ENCODE results near the gene DPP4.

GRCh38 chr2:162085090-162085891, 11.3 kb upstream of the DPP4 start:
- TF ChIP-seq EZH2 (IDR thresholded peaks at IDR 0.05; ENCODE audit: borderline replicate concordance, low read depth, low read length, severe bottlenecking): no peak
- no peak for TF ChIP-seq CTCF (IDR thresholded peaks at IDR 0.05; ENCODE audit: borderline replicate concordance, extremely low read depth, low read length, poor library complexity, severe bottlenecking)

Measured in DND-41 (cell line).